Measurements from ENCODE around the gene VWA2. TPM values are rescaled to one million over a fixed set of nuclear protein-coding genes. Genes with fewer than 3 reads are reported as not detected.

Gene VWA2
- polyA plus RNA-seq, 1 donor (not counting 4 experiments of a cell fraction or from before 2014, with no cell fraction given) = 0.41 TPM

DNA sequence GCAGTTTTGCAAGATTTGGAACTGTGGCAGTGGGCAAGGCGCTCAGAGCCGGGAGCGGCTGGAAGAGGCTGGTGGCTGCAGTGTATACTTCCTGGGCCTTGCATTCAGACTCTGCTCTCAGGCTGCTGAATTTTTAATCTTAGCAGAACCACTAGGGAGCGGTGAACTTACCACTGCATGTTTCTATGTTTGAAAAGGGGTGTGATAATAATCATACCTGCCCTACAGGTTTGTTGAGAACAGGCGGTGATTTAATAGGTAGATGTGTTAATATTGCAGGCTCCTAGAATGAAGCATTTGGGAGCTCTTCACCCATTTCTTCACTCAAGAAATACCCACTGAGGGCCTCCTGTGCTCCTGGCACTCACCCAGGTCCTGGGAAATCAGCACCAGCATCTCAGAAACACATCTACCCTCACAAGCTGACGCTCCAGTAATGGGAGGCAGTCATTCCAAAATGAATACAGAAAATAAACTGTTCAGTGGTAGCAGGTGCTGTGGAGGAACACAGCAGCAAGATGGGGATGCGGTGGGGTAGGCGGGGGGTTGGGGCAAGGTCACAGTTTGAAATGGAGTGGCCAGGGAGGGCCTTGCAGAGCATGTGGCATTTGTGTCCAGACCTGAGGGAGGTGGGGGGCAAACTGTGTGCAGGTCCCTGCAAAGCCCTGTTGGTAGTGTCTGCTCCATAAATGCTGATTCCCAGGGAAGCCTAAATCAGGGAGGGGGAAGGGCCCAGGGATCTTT is 41.0 kb downstream of the VWA2 start:
- Histone ChIP-seq H4K20me1 (ENCODE audit: control insufficient read depth, extremely low read depth, insufficient read depth, low read length) (no peaks in the 10 kb centered on the region), H3K4me3 (ENCODE audit: control insufficient read depth in 2 of 3, extremely low read depth in 1 of 3, insufficient read depth in 2 of 3, low read depth in 1 of 3, low read length in 3 of 3) (no peak overlapping the region), H3K27ac (ENCODE audit: control insufficient read depth, insufficient read depth, low read length) (no peak overlapping the region), H3K4me1 (ENCODE audit: control insufficient read depth, extremely low read depth, insufficient read depth, low read length) (peaks cover 9% of the 10 kb centered on the region), H3K27me3 (ENCODE audit: control insufficient read depth, extremely low read depth, insufficient read depth, low read length) (no peaks in the 10 kb centered on the region), H3K9ac (ENCODE audit: control insufficient read depth, extremely low read depth, insufficient read depth, low read length) (no peak overlapping the region), H3K4me2 (ENCODE audit: control insufficient read depth, extremely low read depth, insufficient read depth, low read depth, low read length) (no peak overlapping the region), H3K36me3 (ENCODE audit: control insufficient read depth in 2 of 2, extremely low read depth in 1 of 2, insufficient read depth in 2 of 2, low read length in 2 of 2) (no peaks in the 10 kb centered on the region), H3K9me1 (ENCODE audit: control insufficient read depth, extremely low read depth, insufficient read depth, low read length) (no peaks in the 10 kb centered on the region), H3K79me2 (ENCODE audit: control insufficient read depth, insufficient read depth, low read length) (no peaks in the 10 kb centered on the region), H3K9me3 (ENCODE audit: control insufficient read depth, low read depth, low read length) (no peaks in the 10 kb centered on the region), H2AFZ (ENCODE audit: control insufficient read depth, low read length) (no peak overlapping the region)
- DNase-seq (ENCODE audit: low read depth, low spot score) (no peak), FAIRE-seq (no peak)
- TF ChIP-seq EZH2 (IDR thresholded peaks at IDR 0.05; ENCODE audit: low read length) = no peak
- TF ChIP-seq, protein P1, sequence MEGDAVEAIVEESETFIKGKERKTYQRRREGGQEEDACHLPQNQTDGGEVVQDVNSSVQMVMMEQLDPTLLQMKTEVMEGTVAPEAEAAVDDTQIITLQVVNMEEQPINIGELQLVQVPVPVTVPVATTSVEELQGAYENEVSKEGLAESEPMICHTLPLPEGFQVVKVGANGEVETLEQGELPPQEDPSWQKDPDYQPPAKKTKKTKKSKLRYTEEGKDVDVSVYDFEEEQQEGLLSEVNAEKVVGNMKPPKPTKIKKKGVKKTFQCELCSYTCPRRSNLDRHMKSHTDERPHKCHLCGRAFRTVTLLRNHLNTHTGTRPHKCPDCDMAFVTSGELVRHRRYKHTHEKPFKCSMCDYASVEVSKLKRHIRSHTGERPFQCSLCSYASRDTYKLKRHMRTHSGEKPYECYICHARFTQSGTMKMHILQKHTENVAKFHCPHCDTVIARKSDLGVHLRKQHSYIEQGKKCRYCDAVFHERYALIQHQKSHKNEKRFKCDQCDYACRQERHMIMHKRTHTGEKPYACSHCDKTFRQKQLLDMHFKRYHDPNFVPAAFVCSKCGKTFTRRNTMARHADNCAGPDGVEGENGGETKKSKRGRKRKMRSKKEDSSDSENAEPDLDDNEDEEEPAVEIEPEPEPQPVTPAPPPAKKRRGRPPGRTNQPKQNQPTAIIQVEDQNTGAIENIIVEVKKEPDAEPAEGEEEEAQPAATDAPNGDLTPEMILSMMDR (optimal IDR thresholded peaks at IDR 0.05 in 1 of 3, IDR thresholded peaks at IDR 0.05 in 1 of 3, conservative IDR thresholded peaks at IDR 0.05 in 1 of 3; ENCODE audit: extremely low read depth in 1 of 3, insufficient read depth in 2 of 3, low read length in 3 of 3) = peak in 2 of 3 experiments; percentile 30 to 44
- dilution Hi-C loops (cut with MboI; ENCODE audit: extremely low pct_ligation_motif_present, low sequenced_read_pairs) = no loop called here

DNA sequence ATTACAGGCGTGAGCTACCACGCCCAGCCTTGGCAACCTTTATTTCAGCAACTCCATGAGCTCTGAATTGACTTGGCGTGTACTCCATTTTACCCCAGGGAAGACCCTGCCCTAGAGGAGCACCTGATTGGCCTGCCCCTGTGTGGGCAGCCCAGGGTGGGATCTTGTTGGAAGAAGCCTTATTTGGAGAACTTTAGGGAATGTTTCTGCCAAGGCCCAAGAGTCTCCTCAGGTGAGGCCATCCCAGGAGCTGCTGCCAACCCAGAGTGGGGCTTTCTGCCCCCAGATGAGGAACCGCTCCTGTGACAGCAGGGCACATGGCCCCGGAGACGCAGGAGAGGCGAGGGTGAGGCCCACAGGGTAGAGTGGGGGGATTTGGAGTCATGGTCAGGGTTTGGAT is 42.0 kb downstream of the VWA2 start:
- dilution Hi-C loops (cut with MboI; ENCODE audit: extremely low pct_ligation_motif_present, low sequenced_read_pairs) = no loop called here
- Histone ChIP-seq H3K36me3 (ENCODE audit: control insufficient read depth in 2 of 2, extremely low read depth in 1 of 2, insufficient read depth in 2 of 2, low read length in 2 of 2) (no peaks in the 10 kb centered on the region), H3K9me1 (ENCODE audit: control insufficient read depth, extremely low read depth, insufficient read depth, low read length) (no peaks in the 10 kb centered on the region), H3K27ac (ENCODE audit: control insufficient read depth, insufficient read depth, low read length) (no peak overlapping the region), H2AFZ (ENCODE audit: control insufficient read depth, low read length) (no peak overlapping the region), H3K79me2 (ENCODE audit: control insufficient read depth, insufficient read depth, low read length) (no peaks in the 10 kb centered on the region), H3K9ac (ENCODE audit: control insufficient read depth, extremely low read depth, insufficient read depth, low read length) (no peak overlapping the region), H3K4me2 (ENCODE audit: control insufficient read depth, extremely low read depth, insufficient read depth, low read depth, low read length) (no peak overlapping the region), H3K4me3 (ENCODE audit: control insufficient read depth in 2 of 3, extremely low read depth in 1 of 3, insufficient read depth in 2 of 3, low read depth in 1 of 3, low read length in 3 of 3) (no peak overlapping the region), H3K4me1 (ENCODE audit: control insufficient read depth, extremely low read depth, insufficient read depth, low read length) (peaks cover 9% of the 10 kb centered on the region), H3K27me3 (ENCODE audit: control insufficient read depth, extremely low read depth, insufficient read depth, low read length) (no peaks in the 10 kb centered on the region), H4K20me1 (ENCODE audit: control insufficient read depth, extremely low read depth, insufficient read depth, low read length) (no peaks in the 10 kb centered on the region), H3K9me3 (ENCODE audit: control insufficient read depth, low read depth, low read length) (no peaks in the 10 kb centered on the region)
- no peak for DNase-seq (ENCODE audit: low read depth, low spot score)
- TF ChIP-seq EZH2 (IDR thresholded peaks at IDR 0.05; ENCODE audit: low read length) = no peak
- TF ChIP-seq, protein P1 (optimal IDR thresholded peaks at IDR 0.05 in 1 of 3, IDR thresholded peaks at IDR 0.05 in 1 of 3, conservative IDR thresholded peaks at IDR 0.05 in 1 of 3; ENCODE audit: extremely low read depth in 1 of 3, insufficient read depth in 2 of 3, low read length in 3 of 3) = no peak
- FAIRE-seq = no peak

Data from keratinocyte (primary cell).